ENCODE measurements around the gene TMEM163. TPM values are rescaled to one million over a fixed set of nuclear protein-coding genes. Genes with fewer than 3 reads are reported as not detected.
A peak's percentile ranks its signal among the peaks of the same experiment; 100 is the strongest.

Gene TMEM163
- total RNA-seq, 6 experiments from 2014 or later: 0.06 to 0.20 (median 0.07) TPM; not detected in 3

GRCh38 chr2:134745023-134745422 is 26.2 kb upstream of the TMEM163 start:
- H3K4me3 ChIP-seq: no peak overlapping the region
- DNase-seq (no peak), ATAC-seq (no peak)
- TF ChIP-seq POLR2A (IDR thresholded peaks at IDR 0.05) (no peak), CTCF (IDR thresholded peaks at IDR 0.05) (no peak)
- no peaks in the 10 kb centered on the region for H3K27me3 ChIP-seq
- intact Hi-C loops (cut with DNase I): no loop called here
- no peaks in the 10 kb centered on the region for H3K9me3 ChIP-seq
- H3K36me3 ChIP-seq: no peaks in the 10 kb centered on the region
- H3K4me1 ChIP-seq: no peaks in the 10 kb centered on the region
- no peak overlapping the region for H3K27ac ChIP-seq

GRCh38 chr2:134739879-134740301 is 21.1 kb upstream of the TMEM163 start:
- Histone ChIP-seq H3K27me3 (no peaks in the 10 kb centered on the region), H3K4me1 (no peaks in the 10 kb centered on the region), H3K27ac (no peak overlapping the region), H3K9me3 (no peaks in the 10 kb centered on the region), H3K4me3 (no peak overlapping the region), H3K36me3 (no peaks in the 10 kb centered on the region)
- no peak for DNase-seq
- intact Hi-C loops (cut with DNase I): no loop called here
- ATAC-seq: peak in 3 of 4 donors; percentile 53 to 80 (median 62)
- no peak for TF ChIP-seq CTCF (IDR thresholded peaks at IDR 0.05)
- TF ChIP-seq POLR2A (IDR thresholded peaks at IDR 0.05): no peak
- WGBS (ENCODE audit: insufficient coverage, low coverage, low lambda C conversion rate, missing lambda C conversion rate): 58% methylated on average over 5 of the region's 6 CpGs

- ATAC-seq: no peak
- H3K27ac ChIP-seq: no peak overlapping the region
- no peaks in the 10 kb centered on the region for H3K4me1 ChIP-seq
- intact Hi-C loops (cut with DNase I): no loop called here
- no CpG with 5 or more reads among the region's 1 CpG for WGBS (ENCODE audit: insufficient coverage, low coverage, low lambda C conversion rate, missing lambda C conversion rate)
- DNase-seq: no peak
- H3K27me3 ChIP-seq: no peaks in the 10 kb centered on the region
- TF ChIP-seq POLR2A (IDR thresholded peaks at IDR 0.05) (no peak), CTCF (IDR thresholded peaks at IDR 0.05) (no peak)
- no peaks in the 10 kb centered on the region for H3K9me3 ChIP-seq
- no peaks in the 10 kb centered on the region for H3K36me3 ChIP-seq
- H3K4me3 ChIP-seq: no peak overlapping the region
Measured at GRCh38 chr2:134739236-134739878, 20.6 kb upstream of the TMEM163 start.

- H3K27ac ChIP-seq: no peak overlapping the region
- no peaks in the 10 kb centered on the region for H3K36me3 ChIP-seq
- intact Hi-C loops (cut with DNase I): no loop called here
- H3K27me3 ChIP-seq: no peaks in the 10 kb centered on the region
- H3K9me3 ChIP-seq: no peaks in the 10 kb centered on the region
- DNase-seq (no peak), ATAC-seq (no peak)
- H3K4me1 ChIP-seq: no peaks in the 10 kb centered on the region
- TF ChIP-seq CTCF (IDR thresholded peaks at IDR 0.05): no peak
- TF ChIP-seq POLR2A (IDR thresholded peaks at IDR 0.05): no peak
- WGBS (ENCODE audit: insufficient coverage, low coverage, low lambda C conversion rate, missing lambda C conversion rate): 64% methylated on average over 1 of the region's 2 CpGs
- no peak overlapping the region for H3K4me3 ChIP-seq
Measured at GRCh38 chr2:134738141-134738870, 19.5 kb upstream of the TMEM163 start.
